ENCODE results near the gene FIGNL1. TPM values are rescaled to one million over a fixed set of nuclear protein-coding genes. Genes with fewer than 3 reads are reported as not detected.
A peak's percentile ranks its signal among the peaks of the same experiment; 100 is the strongest.

The FIGNL1 gene
- total RNA-seq, 1 donor from 2014 or later = 11.1 TPM

GRCh38 chr7:50472427-50472826 is 22.3 kb upstream of the FIGNL1 start:
- peaks cover 5% of the 10 kb centered on the region for H3K9me3 Mint-ChIP-seq (ENCODE audit: unreplicated experiment)
- peaks cover 24% of the 10 kb centered on the region for H3K4me1 Mint-ChIP-seq (ENCODE audit: low read depth, unreplicated experiment)
- H3K27ac Mint-ChIP-seq (ENCODE audit: unreplicated experiment) = no peak overlapping the region
- H3K4me3 Mint-ChIP-seq (ENCODE audit: unreplicated experiment) = no peak overlapping the region
- H3K27me3 Mint-ChIP-seq (ENCODE audit: unreplicated experiment) = peaks cover 13% of the 10 kb centered on the region
- peaks cover 9% of the 10 kb centered on the region for H3K36me3 Mint-ChIP-seq (ENCODE audit: unreplicated experiment)
- no peak for DNase-seq
- TF ChIP-seq, protein P1, sequence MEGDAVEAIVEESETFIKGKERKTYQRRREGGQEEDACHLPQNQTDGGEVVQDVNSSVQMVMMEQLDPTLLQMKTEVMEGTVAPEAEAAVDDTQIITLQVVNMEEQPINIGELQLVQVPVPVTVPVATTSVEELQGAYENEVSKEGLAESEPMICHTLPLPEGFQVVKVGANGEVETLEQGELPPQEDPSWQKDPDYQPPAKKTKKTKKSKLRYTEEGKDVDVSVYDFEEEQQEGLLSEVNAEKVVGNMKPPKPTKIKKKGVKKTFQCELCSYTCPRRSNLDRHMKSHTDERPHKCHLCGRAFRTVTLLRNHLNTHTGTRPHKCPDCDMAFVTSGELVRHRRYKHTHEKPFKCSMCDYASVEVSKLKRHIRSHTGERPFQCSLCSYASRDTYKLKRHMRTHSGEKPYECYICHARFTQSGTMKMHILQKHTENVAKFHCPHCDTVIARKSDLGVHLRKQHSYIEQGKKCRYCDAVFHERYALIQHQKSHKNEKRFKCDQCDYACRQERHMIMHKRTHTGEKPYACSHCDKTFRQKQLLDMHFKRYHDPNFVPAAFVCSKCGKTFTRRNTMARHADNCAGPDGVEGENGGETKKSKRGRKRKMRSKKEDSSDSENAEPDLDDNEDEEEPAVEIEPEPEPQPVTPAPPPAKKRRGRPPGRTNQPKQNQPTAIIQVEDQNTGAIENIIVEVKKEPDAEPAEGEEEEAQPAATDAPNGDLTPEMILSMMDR (IDR thresholded peaks at IDR 0.05; ENCODE audit: partially characterized antibody, unreplicated experiment) = no peak

DNA sequence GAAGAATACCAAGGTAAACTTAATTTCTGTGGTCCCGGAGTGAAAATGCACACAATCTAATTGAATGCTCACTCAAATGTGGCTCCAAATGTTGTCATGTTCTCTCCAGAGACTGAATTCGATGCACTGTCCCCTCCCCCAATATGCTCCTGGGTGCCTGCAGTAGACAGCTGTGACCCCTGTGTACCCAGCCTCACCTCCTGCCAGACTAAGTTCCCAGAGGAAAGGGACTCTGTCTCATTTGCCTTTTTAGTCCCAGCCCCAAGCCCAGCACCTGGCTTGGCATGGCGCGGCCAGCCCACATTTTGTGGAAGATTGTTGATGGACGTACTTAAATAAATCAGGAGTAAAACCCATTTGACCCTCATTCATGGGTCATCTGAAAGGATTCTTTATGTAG is 21.8 kb upstream of the FIGNL1 start:
- Mint-ChIP-seq H3K36me3 (ENCODE audit: unreplicated experiment) (peaks cover 9% of the 10 kb centered on the region), H3K4me3 (ENCODE audit: unreplicated experiment) (peak overlapping the region; percentile 25), H3K27ac (ENCODE audit: unreplicated experiment) (no peak overlapping the region), H3K9me3 (ENCODE audit: unreplicated experiment) (peaks cover 5% of the 10 kb centered on the region), H3K27me3 (ENCODE audit: unreplicated experiment) (peaks cover 17% of the 10 kb centered on the region), H3K4me1 (ENCODE audit: low read depth, unreplicated experiment) (peaks cover 28% of the 10 kb centered on the region)
- TF ChIP-seq, protein P1 (IDR thresholded peaks at IDR 0.05; ENCODE audit: partially characterized antibody, unreplicated experiment) = no peak
- no peak for DNase-seq

GRCh38 chr7:50470250-50471163 is 20.4 kb upstream of the FIGNL1 start:
- Mint-ChIP-seq H3K36me3 (ENCODE audit: unreplicated experiment) (peaks cover 9% of the 10 kb centered on the region), H3K4me1 (ENCODE audit: low read depth, unreplicated experiment) (peaks cover 31% of the 10 kb centered on the region), H3K27me3 (ENCODE audit: unreplicated experiment) (peaks cover 20% of the 10 kb centered on the region), H3K4me3 (ENCODE audit: unreplicated experiment) (no peak overlapping the region), H3K27ac (ENCODE audit: unreplicated experiment) (no peak overlapping the region), H3K9me3 (ENCODE audit: unreplicated experiment) (peaks cover 5% of the 10 kb centered on the region)
- TF ChIP-seq, protein P1 (IDR thresholded peaks at IDR 0.05; ENCODE audit: partially characterized antibody, unreplicated experiment) = no peak
- DNase-seq = no peak

DNA sequence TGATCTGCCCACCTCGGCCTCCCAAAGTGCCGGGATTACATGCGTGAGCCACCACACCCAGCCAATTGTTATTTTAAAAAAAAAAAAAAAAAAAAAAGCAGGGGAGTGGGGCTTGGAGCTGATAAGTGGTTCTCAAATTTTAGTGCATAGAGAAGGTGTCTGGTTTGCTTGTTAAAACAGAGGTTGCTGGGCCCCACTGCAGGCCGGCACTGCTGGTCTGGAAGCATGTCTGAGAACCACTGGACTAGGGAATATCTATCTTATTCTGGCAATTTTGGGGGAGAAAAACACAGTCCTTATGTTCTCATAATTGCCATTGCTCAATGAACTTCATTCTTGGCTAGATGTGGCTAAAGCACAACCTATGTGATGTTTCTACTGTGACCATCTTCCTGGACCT is 19.0 kb upstream of the FIGNL1 start:
- no peak for DNase-seq
- Mint-ChIP-seq H3K27ac (ENCODE audit: unreplicated experiment) (no peak overlapping the region), H3K36me3 (ENCODE audit: unreplicated experiment) (peaks cover 7% of the 10 kb centered on the region), H3K27me3 (ENCODE audit: unreplicated experiment) (peaks cover 18% of the 10 kb centered on the region), H3K4me3 (ENCODE audit: unreplicated experiment) (no peak overlapping the region), H3K9me3 (ENCODE audit: unreplicated experiment) (peaks cover 8% of the 10 kb centered on the region), H3K4me1 (ENCODE audit: low read depth, unreplicated experiment) (peaks cover 24% of the 10 kb centered on the region)
- TF ChIP-seq, protein P1 (IDR thresholded peaks at IDR 0.05; ENCODE audit: partially characterized antibody, unreplicated experiment) = no peak

Data from glutamatergic neuron (in vitro differentiated cells).